Measurements from ENCODE around the gene LPIN3. TPM values are rescaled to one million over a fixed set of nuclear protein-coding genes. Genes with fewer than 3 reads are reported as not detected.

The LPIN3 gene
- total RNA-seq, 1 donor from 2014 or later = 1.2 TPM

- no peak for DNase-seq
- Mint-ChIP-seq H3K9me3 (no peaks in the 10 kb centered on the region), H3K4me3 (no peak overlapping the region), H3K4me1 (no peaks in the 10 kb centered on the region), H3K36me3 (ENCODE audit: low read depth) (no peaks in the 10 kb centered on the region), H3K27ac (no peak overlapping the region), H3K27me3 (peaks cover 2% of the 10 kb centered on the region)
- intact Hi-C loops (cut with micrococcal nuclease) = no loop called here
Measured at GRCh38 chr20:41392871-41393704, 52.5 kb downstream of the LPIN3 start.

DNA sequence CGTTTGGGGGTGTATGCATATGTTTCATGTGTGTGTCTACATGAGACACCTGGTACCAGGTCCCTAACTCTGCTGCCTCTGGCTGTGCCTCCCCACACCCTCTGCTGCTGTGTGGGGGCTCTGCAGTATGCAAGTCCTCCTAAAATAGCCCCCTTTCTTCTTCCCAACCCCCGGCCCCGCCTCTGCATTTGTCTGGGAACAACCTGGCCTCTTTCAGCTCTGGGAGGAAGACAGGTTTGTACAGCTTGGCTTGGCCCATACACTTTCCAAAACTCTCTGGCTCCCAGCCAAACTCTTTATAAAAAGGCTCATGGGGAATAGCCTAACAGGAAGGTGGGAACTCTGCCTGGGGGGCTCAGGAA lies 53.1 kb downstream of the LPIN3 start:
- intact Hi-C loops (cut with micrococcal nuclease) = no loop called here
- Mint-ChIP-seq H3K27ac (no peak overlapping the region), H3K4me1 (no peaks in the 10 kb centered on the region)

DNA sequence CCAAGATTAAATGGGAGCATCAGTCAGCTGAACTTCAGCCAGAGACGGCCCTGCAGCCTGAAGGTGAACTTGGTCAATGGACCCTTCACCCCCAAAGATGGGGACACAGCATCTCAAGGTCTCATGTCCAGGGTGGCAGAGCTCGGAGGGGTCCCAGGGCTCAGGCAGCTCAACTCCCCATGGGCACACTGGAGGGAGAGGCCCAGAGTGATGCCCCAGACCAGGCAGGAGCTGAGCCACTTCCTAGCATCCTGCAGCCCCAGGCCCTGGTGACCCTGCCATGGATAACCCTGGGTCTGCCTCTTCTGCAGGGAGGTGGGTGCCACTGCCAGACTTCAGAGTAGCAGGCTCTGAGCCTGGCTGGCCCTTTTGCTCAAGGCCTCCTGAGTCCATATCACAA lies 53.5 kb downstream of the LPIN3 start:
- H3K36me3 Mint-ChIP-seq (ENCODE audit: low read depth) = no peaks in the 10 kb centered on the region
- no peak for DNase-seq
- H3K27ac Mint-ChIP-seq = no peak overlapping the region

More for the DNA sequence above, 53.1 kb downstream of the LPIN3 start:
- Mint-ChIP-seq H3K27me3 (no peaks in the 10 kb centered on the region), H3K9me3 (no peaks in the 10 kb centered on the region), H3K4me3 (no peak overlapping the region), H3K36me3 (ENCODE audit: low read depth) (no peaks in the 10 kb centered on the region)
- DNase-seq = no peak

DNA sequence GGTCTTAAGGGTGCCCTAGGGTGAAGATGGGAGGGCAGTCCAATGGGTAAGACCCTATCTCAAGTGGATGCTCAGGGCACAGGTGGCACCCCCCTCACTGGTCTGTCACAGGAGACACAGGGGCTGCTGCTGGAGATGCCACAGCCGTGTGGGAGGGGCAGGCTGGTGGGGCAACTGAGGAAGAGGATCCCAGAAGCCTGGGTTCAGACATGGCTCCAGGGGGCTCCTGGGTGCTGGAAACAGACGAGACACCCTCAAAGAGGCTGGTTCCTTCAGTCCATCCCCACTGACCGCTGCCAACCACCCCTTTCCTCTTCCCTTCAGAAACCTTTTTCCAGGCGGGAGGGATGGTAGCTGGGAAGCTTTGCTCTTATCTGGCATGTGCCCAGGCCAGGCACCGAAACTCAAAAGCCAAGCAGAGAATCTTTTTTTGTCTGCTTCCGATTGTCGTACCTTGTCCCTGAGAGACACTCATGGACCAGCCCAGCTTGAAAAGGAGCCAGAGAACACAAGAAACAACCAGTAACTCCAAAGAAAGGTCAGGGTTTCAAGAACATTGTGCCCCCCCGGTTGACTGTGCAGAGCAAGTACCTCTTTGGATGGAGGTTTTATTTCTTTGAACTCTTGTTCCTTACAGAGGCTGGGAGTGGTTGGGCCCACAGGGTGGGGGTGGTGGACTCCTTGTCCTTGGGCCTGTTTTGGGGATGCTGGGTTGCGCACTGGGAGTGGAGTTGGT lies 54.5 kb downstream of the LPIN3 start:
- Mint-ChIP-seq H3K4me1 (no peaks in the 10 kb centered on the region), H3K36me3 (ENCODE audit: low read depth) (no peaks in the 10 kb centered on the region), H3K9me3 (no peaks in the 10 kb centered on the region), H3K27me3 (no peaks in the 10 kb centered on the region), H3K27ac (no peak overlapping the region), H3K4me3 (no peak overlapping the region)
- intact Hi-C loops (cut with micrococcal nuclease) = no loop called here
- no peak for DNase-seq

More for the DNA sequence above, 53.5 kb downstream of the LPIN3 start:
- no peaks in the 10 kb centered on the region for H3K27me3 Mint-ChIP-seq
- intact Hi-C loops (cut with micrococcal nuclease) = no loop called here
- H3K9me3 Mint-ChIP-seq = no peaks in the 10 kb centered on the region
- no peaks in the 10 kb centered on the region for H3K4me1 Mint-ChIP-seq
- H3K4me3 Mint-ChIP-seq = no peak overlapping the region

DNA sequence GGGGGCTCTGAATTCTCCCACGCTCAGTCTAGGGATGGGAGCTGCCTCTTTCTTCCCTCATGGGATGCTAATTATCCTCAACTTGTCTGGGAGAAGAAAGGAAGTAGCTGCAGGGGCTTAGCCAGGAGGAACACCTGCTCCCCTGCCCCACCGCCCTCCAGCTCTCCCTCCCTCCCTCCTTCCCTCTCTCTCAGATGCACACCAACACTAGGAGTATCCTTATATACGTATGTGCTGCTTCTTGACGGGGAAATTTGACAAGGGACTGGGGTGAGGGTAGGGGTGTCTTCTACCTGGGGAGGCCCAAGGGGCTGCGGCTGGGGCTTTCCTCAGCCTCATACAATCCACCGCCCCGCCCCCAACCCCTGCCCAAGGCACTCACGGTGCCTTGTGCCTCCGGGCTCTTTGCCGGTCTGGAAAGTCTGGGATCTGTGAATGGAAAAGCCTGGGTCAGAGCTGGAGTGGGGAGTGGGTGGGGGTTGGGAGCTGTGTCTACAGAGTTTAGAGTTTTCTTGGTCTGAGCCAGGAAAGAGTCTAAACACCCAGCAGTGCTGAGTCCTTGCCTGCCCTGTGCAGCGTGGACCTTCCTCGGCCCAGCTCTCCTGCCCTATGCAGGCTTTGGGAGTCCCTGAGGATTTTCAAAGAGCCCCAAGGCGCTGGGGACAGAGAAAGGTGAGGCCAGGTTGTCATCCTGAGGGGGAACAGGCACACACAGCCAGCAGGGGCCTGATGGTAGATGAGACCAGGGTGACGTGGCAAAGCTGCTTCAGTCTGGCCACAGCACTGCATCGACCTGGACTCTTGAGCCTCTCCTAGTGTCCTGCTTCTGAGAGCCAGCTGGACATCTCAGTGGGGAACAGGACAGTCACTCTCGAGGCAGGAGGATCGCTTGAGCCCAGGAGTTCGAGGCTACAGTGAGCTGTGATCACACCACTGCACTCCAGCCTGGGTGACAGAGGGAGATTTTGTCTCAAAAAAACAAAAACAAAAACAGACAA lies 55.3 kb downstream of the LPIN3 start:
- no peak for DNase-seq
- Mint-ChIP-seq H3K4me1 (no peaks in the 10 kb centered on the region), H3K27ac (peak overlapping the region; percentile 26), H3K9me3 (no peaks in the 10 kb centered on the region), H3K27me3 (no peaks in the 10 kb centered on the region), H3K4me3 (no peak overlapping the region), H3K36me3 (ENCODE audit: low read depth) (no peaks in the 10 kb centered on the region)
- intact Hi-C loops (cut with micrococcal nuclease) = no loop called here

GRCh38 chr20:41398408-41398807 lies 57.8 kb downstream of the LPIN3 start:
- Mint-ChIP-seq H3K9me3 (no peaks in the 10 kb centered on the region), H3K27me3 (no peaks in the 10 kb centered on the region), H3K27ac (no peak overlapping the region), H3K36me3 (ENCODE audit: low read depth) (no peaks in the 10 kb centered on the region), H3K4me1 (no peaks in the 10 kb centered on the region), H3K4me3 (no peak overlapping the region)
- no peak for DNase-seq
- intact Hi-C loops (cut with micrococcal nuclease) = no loop called here

DNA sequence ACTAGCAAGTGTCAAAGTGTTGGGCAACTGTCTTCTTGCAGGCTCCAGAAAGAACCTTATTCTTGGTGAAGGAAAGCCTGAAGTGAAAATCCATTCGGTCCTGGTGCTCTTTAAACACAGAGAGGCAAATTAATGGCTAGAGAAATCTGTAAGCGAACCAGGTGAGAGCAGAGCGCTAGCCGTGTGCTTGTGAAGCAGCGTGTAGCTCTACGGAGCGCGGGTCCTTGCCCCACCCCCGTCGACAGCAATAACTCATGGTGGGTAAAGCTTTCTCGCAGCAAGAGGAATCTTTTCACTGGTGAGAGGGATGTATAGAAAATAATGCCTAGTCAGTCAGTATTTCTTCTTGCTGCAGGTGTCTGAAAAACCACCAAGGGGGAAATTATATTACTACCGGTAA lies 63.0 kb downstream of the LPIN3 start:
- Mint-ChIP-seq H3K27ac (no peak overlapping the region), H3K4me3 (no peak overlapping the region), H3K27me3 (no peaks in the 10 kb centered on the region), H3K4me1 (peaks cover 12% of the 10 kb centered on the region), H3K36me3 (ENCODE audit: low read depth) (peaks cover 18% of the 10 kb centered on the region), H3K9me3 (no peaks in the 10 kb centered on the region)
- no peak for DNase-seq
- intact Hi-C loops (cut with micrococcal nuclease) = no loop called here

GRCh38 chr20:41405436-41405835 lies 64.8 kb downstream of the LPIN3 start:
- Mint-ChIP-seq H3K36me3 (ENCODE audit: low read depth) (peaks cover 26% of the 10 kb centered on the region), H3K4me3 (no peak overlapping the region), H3K27ac (no peak overlapping the region), H3K4me1 (peaks cover 20% of the 10 kb centered on the region), H3K27me3 (no peaks in the 10 kb centered on the region), H3K9me3 (no peaks in the 10 kb centered on the region)
- intact Hi-C loops (cut with micrococcal nuclease) = no loop called here
- DNase-seq = peak; percentile 51

- Mint-ChIP-seq H3K27ac (no peak overlapping the region), H3K4me1 (peaks cover 20% of the 10 kb centered on the region), H3K9me3 (no peaks in the 10 kb centered on the region), H3K36me3 (ENCODE audit: low read depth) (peaks cover 30% of the 10 kb centered on the region), H3K27me3 (no peaks in the 10 kb centered on the region), H3K4me3 (no peak overlapping the region)
- DNase-seq = no peak
- intact Hi-C loops (cut with micrococcal nuclease) = no loop called here
Measured at GRCh38 chr20:41406353-41406752, 65.7 kb downstream of the LPIN3 start.

GRCh38 chr20:41406896-41407444 lies 66.3 kb downstream of the LPIN3 start:
- Mint-ChIP-seq H3K36me3 (ENCODE audit: low read depth) (peaks cover 36% of the 10 kb centered on the region), H3K27ac (no peak overlapping the region), H3K4me3 (no peak overlapping the region), H3K4me1 (peaks cover 25% of the 10 kb centered on the region), H3K27me3 (no peaks in the 10 kb centered on the region), H3K9me3 (no peaks in the 10 kb centered on the region)
- intact Hi-C loops (cut with micrococcal nuclease) = no loop called here
- no peak for DNase-seq

DNA sequence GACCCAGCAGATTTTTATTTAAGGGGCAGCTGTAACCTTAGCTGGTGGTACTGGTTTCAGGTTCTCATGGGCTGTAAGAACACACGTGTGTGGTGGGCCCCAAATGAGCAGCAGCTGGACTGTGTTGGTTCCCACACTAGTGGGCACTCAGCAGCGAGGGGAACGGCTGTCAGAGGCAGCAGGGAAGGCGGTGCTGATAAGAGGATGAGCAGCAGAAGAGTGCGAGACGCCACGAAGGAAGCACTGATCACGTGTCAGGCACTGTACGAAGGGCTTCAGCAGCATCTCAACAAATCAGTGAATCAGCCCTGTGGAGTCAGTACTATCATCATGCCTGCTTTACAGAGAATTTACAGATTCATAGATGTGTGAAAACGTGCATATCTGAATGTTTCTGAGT lies 67.0 kb downstream of the LPIN3 start:
- intact Hi-C loops (cut with micrococcal nuclease) = no loop called here
- peaks cover 27% of the 10 kb centered on the region for H3K4me1 Mint-ChIP-seq
- peaks cover 39% of the 10 kb centered on the region for H3K36me3 Mint-ChIP-seq (ENCODE audit: low read depth)
- no peaks in the 10 kb centered on the region for H3K9me3 Mint-ChIP-seq
- DNase-seq = peak; percentile 55
- no peak overlapping the region for H3K27ac Mint-ChIP-seq
- H3K4me3 Mint-ChIP-seq = no peak overlapping the region
- no peaks in the 10 kb centered on the region for H3K27me3 Mint-ChIP-seq

- Mint-ChIP-seq H3K9me3 (no peaks in the 10 kb centered on the region), H3K27ac (no peak overlapping the region), H3K36me3 (ENCODE audit: low read depth) (peaks cover 43% of the 10 kb centered on the region), H3K27me3 (no peaks in the 10 kb centered on the region), H3K4me3 (peak overlapping the region; percentile 23), H3K4me1 (peaks cover 27% of the 10 kb centered on the region)
- DNase-seq = peak; percentile 65
- intact Hi-C loops (cut with micrococcal nuclease) = no loop called here
Measured at GRCh38 chr20:41408156-41408794, 67.7 kb downstream of the LPIN3 start.

- Mint-ChIP-seq H3K4me1 (peaks cover 30% of the 10 kb centered on the region), H3K27me3 (no peaks in the 10 kb centered on the region), H3K9me3 (no peaks in the 10 kb centered on the region), H3K36me3 (ENCODE audit: low read depth) (peaks cover 49% of the 10 kb centered on the region), H3K4me3 (peak overlapping the region; percentile 23), H3K27ac (no peak overlapping the region)
- intact Hi-C loops (cut with micrococcal nuclease) = no loop called here
- DNase-seq = no peak
Measured at GRCh38 chr20:41408986-41409385, 68.4 kb downstream of the LPIN3 start.
